Body of pancreas (tissue), 4 donors: ENCODE data around the gene TCP11L2. TPM values are rescaled to one million over a fixed set of nuclear protein-coding genes. Genes with fewer than 3 reads are reported as not detected.
A peak's percentile ranks its signal among the peaks of the same experiment; 100 is the strongest.

Experiments used
- ATAC-seq: fragments of 150-250 bp; one replicate; pipeline ENCODE4 v1.9.1; 2016
- DNase-seq, 4 donors: peaks; one replicate each; pipeline ENCODE4 v3.0.0-alpha.2; 2019
- H3K27ac ChIP-seq, 4 donors: fragments of 200-600 bp; sonication (generic); 1 replicate in 3 of 4; 2 replicates in 1 of 4; pipeline versions ENCODE4 v1.5.1 to v1.6.1; 2016 to 2019; ENCODE audit warnings: mild to moderate bottlenecking in 1 of 4, mixed read lengths in 1 of 4, moderate library complexity in 1 of 4
- H3K27me3 ChIP-seq, 2 donors: fragments of 200-600 bp; sonication (generic); one replicate each; pipeline ENCODE4 v1.6.0; 2016; ENCODE audit warnings: mild to moderate bottlenecking in 1 of 2
- H3K36me3 ChIP-seq, 2 donors: fragments of 200-600 bp; sonication (generic); replicated peaks in 1 of 2; 2 replicates each; pipeline ENCODE4 v1.5.1; 2016; ENCODE audit warnings: low read depth in 2 of 2; ENCODE audit not compliant: insufficient read depth in 1 of 2
- H3K4me1 ChIP-seq: fragments of 200-600 bp; sonication (generic); one replicate; pipeline ENCODE4 v1.6.0; 2016
- H3K4me3 ChIP-seq, 2 donors: fragments of 200-600 bp; sonication (generic); 1 replicate in 1 of 2; 2 replicates in 1 of 2; pipeline ENCODE4 v1.5.1; 2016 to 2019
- H3K9me3 ChIP-seq, 3 donors: fragments of 200-600 bp; sonication (generic); 1 replicate in 2 of 3; 2 replicates in 1 of 3; pipeline ENCODE4 v1.5.1; 2016
- CTCF ChIP-seq, 7 experiments: fragments of 450-650 bp in 4 of 7; fragments of 200-600 bp in 3 of 7; sonication (generic) in 3 of 7; IDR thresholded peaks; one replicate each; pipeline ENCODE4 v1.5.1; 2016 to 2019; ENCODE audit warnings: antibody characterized with exemption in 7 of 7
- POLR2A ChIP-seq, 3 donors: fragments of 450-650 bp; IDR thresholded peaks; one replicate each; pipeline ENCODE4 v1.6.1; 2016; ENCODE audit warnings: antibody characterized with exemption in 3 of 3, mild to moderate bottlenecking in 2 of 3
- WGBS, 2 donors: methylation state at CpG; one replicate each; pipeline ENCODE4 v1.1.5; 2017; 5-methylcytosine and 5-hydroxymethylcytosine counted together
- intact Hi-C: fragments of 100-400 bp; cut with DNase I; formaldehyde crosslinking; loops from one replicate; pipeline ENCODE4 v1.15.1; 2023
- total RNA-seq, 2 donors: library from RNA; depleted of rRNA; stranded (reverse); fragments of >200 nt; gene quantifications; one replicate each; pipeline ENCODE4 v1.1.0, GENCODE V29; 2016

The TCP11L2 gene
- total RNA-seq, 2 donors from 2014 or later, result 16.1 to 19.1 TPM

- intact Hi-C loops, result no loop called here
- H3K27ac ChIP-seq, result peak within 1 kb of the TSS; percentile 86 to 94 (median 90)
- 0% methylated on average over 15 to 61 of the region's 63 CpGs for WGBS, 2 donors
- peak within 1 kb of the TSS; percentile 40 to 76 for H3K4me3 ChIP-seq
- TF ChIP-seq POLR2A (IDR thresholded peaks at IDR 0.05) (peak; percentile 77 to 92 (median 90)), CTCF (IDR thresholded peaks at IDR 0.05) (peak; percentile 55 to 96 (median 94))
- peaks cover 34% of the 10 kb centered on the region for H3K4me1 ChIP-seq
- no peaks in the 10 kb centered on the region for H3K9me3 ChIP-seq
- H3K36me3 ChIP-seq, result no peaks in the 10 kb centered on the region
- no peaks in the 10 kb centered on the region for H3K27me3 ChIP-seq
- ATAC-seq (peak; percentile 94), DNase-seq (peak; percentile 96 to 97 (median 96))
These were observed 55.2 kb downstream of the TCP11L2 start, which contains the start of gene POLR3B for GRCh38 chr12:106357549-106358395. POLR3B (plus strand) TSS chr12:106357748; CDS start chr12:106357880, 132 bp downstream.

- H3K27me3 ChIP-seq, result no peaks in the 10 kb centered on the region
- peak overlapping the region; percentile 86 to 94 (median 90) for H3K27ac ChIP-seq
- 28 to 30% methylated on average over 17 of the region's 17 CpGs for WGBS, 2 donors
- H3K4me1 ChIP-seq, result peaks cover 34% of the 10 kb centered on the region
- intact Hi-C loops, result no loop called here
- H3K4me3 ChIP-seq, result peak overlapping the region; percentile 40 to 76
- DNase-seq (peak; percentile 17 to 40 (median 30)), ATAC-seq (peak; percentile 27)
- no peaks in the 10 kb centered on the region for H3K36me3 ChIP-seq
- H3K9me3 ChIP-seq, result no peaks in the 10 kb centered on the region
- no peak for TF ChIP-seq POLR2A (IDR thresholded peaks at IDR 0.05)
- no peak for TF ChIP-seq CTCF (IDR thresholded peaks at IDR 0.05)
These were observed 56.1 kb downstream of the TCP11L2 start for GRCh38 chr12:106358396-106359241.

- intact Hi-C loops, result no loop called here
- DNase-seq (no peak), ATAC-seq (no peak)
- TF ChIP-seq CTCF (IDR thresholded peaks at IDR 0.05) (no peak), POLR2A (IDR thresholded peaks at IDR 0.05) (no peak)
- H3K36me3 ChIP-seq, result no peaks in the 10 kb centered on the region
- H3K9me3 ChIP-seq, result no peaks in the 10 kb centered on the region
- no peaks in the 10 kb centered on the region for H3K27me3 ChIP-seq
- H3K4me1 ChIP-seq, result peaks cover 34% of the 10 kb centered on the region
- H3K27ac ChIP-seq, result peak overlapping the region in 3 of 4 donors; percentile 30 to 94 (median 91)
- whole genome bisulfite sequencing, 2 donors, result 38 to 44% methylated on average over 7 of the region's 7 CpGs
- H3K4me3 ChIP-seq, result no peak overlapping the region
These were observed 57.3 kb downstream of the TCP11L2 start for GRCh38 chr12:106359646-106360399.

- intact Hi-C loops, result no loop called here
- Histone ChIP-seq H3K27ac (peak overlapping the region in 3 of 4 donors; percentile 14 to 94 (median 91)), H3K4me1 (peaks cover 34% of the 10 kb centered on the region), H3K36me3 (no peaks in the 10 kb centered on the region), H3K4me3 (no peak overlapping the region), H3K27me3 (no peaks in the 10 kb centered on the region), H3K9me3 (no peaks in the 10 kb centered on the region)
- DNase-seq, result no peak
- TF ChIP-seq CTCF (IDR thresholded peaks at IDR 0.05), result no peak
- no peak for TF ChIP-seq POLR2A (IDR thresholded peaks at IDR 0.05)
- ATAC-seq, result no peak
- 66 to 71% methylated on average over 5 of the region's 5 CpGs for WGBS, 2 donors
These were observed 58.0 kb downstream of the TCP11L2 start for GRCh38 chr12:106360400-106360994.
